C4-2B (cell line): ENCODE measurements around the gene LPXN.

Source experiments
- H3K27ac ChIP-seq: fragments of 450-650 bp; 2 replicates; pipeline ENCODE4 v1.5.1; 2017
- ZFX ChIP-seq: fragments of 450-650 bp; IDR thresholded peaks from 2 replicates; pipeline ENCODE4 v1.6.1; 2017
- TF ChIP-seq, protein P1 (sequence below): fragments of 450-650 bp; conservative IDR thresholded peaks from 2 replicates; pipeline ENCODE4 v1.5.1; 2017; ENCODE audit warnings: mild to moderate bottlenecking

LPXN gene

GRCh38 chr11:58504232-58504631, 71.4 kb downstream of the LPXN start:
- no peak for TF ChIP-seq ZFX
- TF ChIP-seq, protein P1, sequence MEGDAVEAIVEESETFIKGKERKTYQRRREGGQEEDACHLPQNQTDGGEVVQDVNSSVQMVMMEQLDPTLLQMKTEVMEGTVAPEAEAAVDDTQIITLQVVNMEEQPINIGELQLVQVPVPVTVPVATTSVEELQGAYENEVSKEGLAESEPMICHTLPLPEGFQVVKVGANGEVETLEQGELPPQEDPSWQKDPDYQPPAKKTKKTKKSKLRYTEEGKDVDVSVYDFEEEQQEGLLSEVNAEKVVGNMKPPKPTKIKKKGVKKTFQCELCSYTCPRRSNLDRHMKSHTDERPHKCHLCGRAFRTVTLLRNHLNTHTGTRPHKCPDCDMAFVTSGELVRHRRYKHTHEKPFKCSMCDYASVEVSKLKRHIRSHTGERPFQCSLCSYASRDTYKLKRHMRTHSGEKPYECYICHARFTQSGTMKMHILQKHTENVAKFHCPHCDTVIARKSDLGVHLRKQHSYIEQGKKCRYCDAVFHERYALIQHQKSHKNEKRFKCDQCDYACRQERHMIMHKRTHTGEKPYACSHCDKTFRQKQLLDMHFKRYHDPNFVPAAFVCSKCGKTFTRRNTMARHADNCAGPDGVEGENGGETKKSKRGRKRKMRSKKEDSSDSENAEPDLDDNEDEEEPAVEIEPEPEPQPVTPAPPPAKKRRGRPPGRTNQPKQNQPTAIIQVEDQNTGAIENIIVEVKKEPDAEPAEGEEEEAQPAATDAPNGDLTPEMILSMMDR, result no peak
- H3K27ac ChIP-seq, result no peak overlapping the region

DNA sequence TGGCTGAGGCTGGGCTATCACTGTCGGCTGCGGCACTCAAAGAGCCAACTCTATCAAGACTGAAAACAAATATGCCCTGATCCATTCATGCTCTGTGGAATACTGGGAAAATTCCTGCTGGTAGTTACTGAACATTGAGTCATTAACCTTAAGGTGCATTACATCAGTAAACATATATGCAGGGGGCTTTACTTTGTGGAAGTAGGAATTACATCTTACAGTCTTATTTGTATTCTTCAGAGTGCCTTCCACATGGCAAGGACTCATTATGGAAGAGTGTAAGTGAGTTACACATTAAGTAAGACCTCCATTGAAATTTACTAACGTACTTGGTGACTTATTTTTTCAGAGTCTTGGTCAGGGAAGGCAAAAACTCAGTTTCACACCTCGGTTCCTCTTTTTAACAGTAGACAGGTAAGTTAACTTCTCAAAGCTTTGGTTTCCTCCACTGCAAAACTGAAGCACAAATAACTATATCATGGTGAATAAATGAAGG, 72.2 kb downstream of the LPXN start:
- no peak for TF ChIP-seq ZFX
- TF ChIP-seq, protein P1, result no peak
- H3K27ac ChIP-seq, result no peak overlapping the region

DNA sequence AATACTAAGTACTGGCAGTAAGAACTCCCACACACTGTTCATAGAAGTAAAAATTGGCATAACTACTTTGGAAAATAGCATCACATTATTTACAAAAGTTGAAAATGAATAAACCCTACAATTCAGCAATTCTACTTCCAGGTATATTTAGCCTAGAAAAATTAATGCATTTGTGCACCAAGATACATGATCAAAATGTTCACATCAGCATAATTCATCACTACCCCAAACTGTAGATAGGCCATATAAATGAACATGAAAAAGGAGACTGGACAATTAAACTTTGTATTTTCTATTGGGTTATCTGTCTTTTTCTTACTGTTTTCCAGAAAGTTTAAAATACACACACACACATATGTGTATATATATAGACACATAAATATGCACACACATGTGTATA, 73.7 kb downstream of the LPXN start:
- no peak overlapping the region for H3K27ac ChIP-seq
- TF ChIP-seq, protein P1, result no peak
- no peak for TF ChIP-seq ZFX

- no peak overlapping the region for H3K27ac ChIP-seq
- TF ChIP-seq, protein P1, result no peak
- TF ChIP-seq ZFX, result no peak
Measured at GRCh38 chr11:58498464-58498863, 77.2 kb downstream of the LPXN start.

GRCh38 chr11:58497951-58498350, 77.7 kb downstream of the LPXN start:
- TF ChIP-seq ZFX, result no peak
- TF ChIP-seq, protein P1, result no peak
- no peak overlapping the region for H3K27ac ChIP-seq

- TF ChIP-seq, protein P1, result no peak
- TF ChIP-seq ZFX, result no peak
- H3K27ac ChIP-seq, result no peak overlapping the region
Measured at GRCh38 chr11:58495906-58496305, 79.8 kb downstream of the LPXN start.

DNA sequence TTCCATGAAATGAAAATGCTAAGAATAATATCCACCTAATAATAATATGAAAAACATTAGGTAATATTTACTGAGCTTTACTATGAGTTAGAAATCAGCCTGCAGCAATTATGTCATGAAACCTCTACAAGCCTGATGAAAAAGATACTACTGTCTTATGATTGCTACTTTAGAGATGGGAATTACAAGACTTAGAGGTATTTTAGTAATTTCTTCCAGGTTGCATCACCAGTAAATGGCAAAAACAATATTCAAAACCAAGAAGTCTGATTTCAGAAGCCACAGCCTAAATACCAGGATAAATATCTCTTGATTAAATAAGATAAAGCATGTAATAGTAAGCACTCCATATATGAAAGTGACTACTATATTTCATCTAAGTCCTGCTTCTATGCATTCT, 81.6 kb downstream of the LPXN start:
- H3K27ac ChIP-seq, result no peak overlapping the region
- TF ChIP-seq, protein P1, result no peak
- TF ChIP-seq ZFX, result no peak
